DOHH2 (cell line): ENCODE measurements around the gene SMIM21.

Experiments used
- H3F3A ChIP-seq: fragments of 200-600 bp; sonication (generic), shearing (Covaris generic); 2 replicates; pipeline ENCODE4 v1.6.0; 2016; ENCODE audit warnings: antibody characterized with exemption, mild to moderate bottlenecking; ENCODE audit not compliant: control insufficient read depth, insufficient read depth
- H3K27ac ChIP-seq: fragments of 200-600 bp; sonication (generic); 2 replicates; pipeline ENCODE4 v1.5.1; 2014; ENCODE audit warnings: low read depth, mild to moderate bottlenecking, low read length, moderate library complexity
- H3K27me3 ChIP-seq: fragments of 200-600 bp; sonication (generic); 2 replicates; pipeline ENCODE4 v1.6.1; 2014; ENCODE audit warnings: mild to moderate bottlenecking, low read length, mixed read lengths; ENCODE audit not compliant: control insufficient read depth
- H3K36me3 ChIP-seq: fragments of 200-600 bp; sonication (generic); 2 replicates; pipeline ENCODE4 v1.6.1; 2014; ENCODE audit warnings: mild to moderate bottlenecking, low read length, moderate library complexity, mixed read lengths; ENCODE audit not compliant: control insufficient read depth
- H3K4me1 ChIP-seq: fragments of 200-600 bp; sonication (generic); 2 replicates; pipeline ENCODE4 v1.6.1; 2014; ENCODE audit warnings: mild to moderate bottlenecking, low read length, mixed read lengths; ENCODE audit not compliant: control insufficient read depth
- H3K4me2 ChIP-seq: fragments of 200-600 bp; sonication (generic); 2 replicates; pipeline ENCODE4 v1.6.0; 2014; ENCODE audit warnings: mild to moderate bottlenecking, low read length, moderate library complexity
- H3K4me3 ChIP-seq: fragments of 200-600 bp; sonication (generic); 2 replicates; pipeline ENCODE4 v1.5.1; 2014; ENCODE audit warnings: mild to moderate bottlenecking, low read length, mixed read lengths
- H3K79me2 ChIP-seq: fragments of 200-600 bp; sonication (generic); 2 replicates; pipeline ENCODE4 v1.6.1; 2014; ENCODE audit warnings: mild to moderate bottlenecking, low read length, mixed read lengths; ENCODE audit not compliant: control insufficient read depth
- H3K9me2 ChIP-seq: fragments of 200-600 bp; sonication (generic); replicated peaks from 2 replicates; pipeline ENCODE4 v1.6.1; 2014; ENCODE audit warnings: mild to moderate bottlenecking, low read length, mixed read lengths; ENCODE audit not compliant: control insufficient read depth
- H3K9me3 ChIP-seq: fragments of 200-600 bp; sonication (generic); 2 replicates; pipeline ENCODE4 v1.6.1; 2014; ENCODE audit warnings: antibody characterized with exemption, low read length, mixed read lengths; ENCODE audit not compliant: control insufficient read depth, insufficient read depth
- H4K20me1 ChIP-seq: fragments of 200-600 bp; sonication (generic); 2 replicates; pipeline ENCODE4 v1.6.0; 2014; ENCODE audit warnings: low read depth, mild to moderate bottlenecking, antibody characterized with exemption, low read length, moderate library complexity; ENCODE audit not compliant: control insufficient read depth, insufficient read depth
- EZH2phosphoT487 ChIP-seq: fragments of 200-600 bp; sonication (generic); IDR thresholded peaks from 2 replicates; pipeline ENCODE4 v1.6.1; 2017; ENCODE audit warnings: borderline replicate concordance, mild to moderate bottlenecking, antibody characterized with exemption, low read length, moderate library complexity, mixed read lengths
- TF ChIP-seq, protein P1 (sequence below): fragments of 200-600 bp; sonication (generic); IDR thresholded peaks from one replicate; pipeline ENCODE4 v1.5.1; 2014; ENCODE audit warnings: antibody characterized with exemption, mild to moderate bottlenecking, low read depth, low read length; ENCODE audit not compliant: poor library complexity, severe bottlenecking

Gene SMIM21

DNA sequence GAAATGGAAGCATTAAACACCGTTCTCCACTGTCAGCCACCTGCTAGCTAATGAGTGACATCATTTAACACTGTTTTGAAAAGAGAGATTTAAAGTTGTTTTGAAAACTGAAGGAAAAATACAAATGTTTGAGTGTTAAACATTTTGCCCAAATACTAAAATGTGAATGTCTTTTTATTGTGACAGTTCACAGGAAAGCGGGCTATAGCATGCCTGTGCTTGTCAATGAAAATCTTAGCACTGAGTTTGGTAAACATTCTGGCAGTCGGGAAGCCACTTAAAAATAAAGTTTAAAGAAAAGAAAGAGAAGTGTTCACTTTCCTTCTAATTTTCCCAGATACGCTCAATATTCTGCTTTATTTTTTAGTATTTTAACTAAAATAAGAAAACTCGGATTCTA is 40.3 kb upstream of the SMIM21 start:
- no peaks in the 10 kb centered on the region for H3K9me3 ChIP-seq
- H4K20me1 ChIP-seq = no peaks in the 10 kb centered on the region
- H3K4me2 ChIP-seq = no peak overlapping the region
- H3K36me3 ChIP-seq = no peaks in the 10 kb centered on the region
- H3K4me1 ChIP-seq = no peaks in the 10 kb centered on the region
- no peak overlapping the region for H3K27ac ChIP-seq
- no peaks in the 10 kb centered on the region for H3F3A ChIP-seq
- H3K9me2 ChIP-seq = no peaks in the 10 kb centered on the region
- H3K4me3 ChIP-seq = no peak overlapping the region
- TF ChIP-seq, protein P1, sequence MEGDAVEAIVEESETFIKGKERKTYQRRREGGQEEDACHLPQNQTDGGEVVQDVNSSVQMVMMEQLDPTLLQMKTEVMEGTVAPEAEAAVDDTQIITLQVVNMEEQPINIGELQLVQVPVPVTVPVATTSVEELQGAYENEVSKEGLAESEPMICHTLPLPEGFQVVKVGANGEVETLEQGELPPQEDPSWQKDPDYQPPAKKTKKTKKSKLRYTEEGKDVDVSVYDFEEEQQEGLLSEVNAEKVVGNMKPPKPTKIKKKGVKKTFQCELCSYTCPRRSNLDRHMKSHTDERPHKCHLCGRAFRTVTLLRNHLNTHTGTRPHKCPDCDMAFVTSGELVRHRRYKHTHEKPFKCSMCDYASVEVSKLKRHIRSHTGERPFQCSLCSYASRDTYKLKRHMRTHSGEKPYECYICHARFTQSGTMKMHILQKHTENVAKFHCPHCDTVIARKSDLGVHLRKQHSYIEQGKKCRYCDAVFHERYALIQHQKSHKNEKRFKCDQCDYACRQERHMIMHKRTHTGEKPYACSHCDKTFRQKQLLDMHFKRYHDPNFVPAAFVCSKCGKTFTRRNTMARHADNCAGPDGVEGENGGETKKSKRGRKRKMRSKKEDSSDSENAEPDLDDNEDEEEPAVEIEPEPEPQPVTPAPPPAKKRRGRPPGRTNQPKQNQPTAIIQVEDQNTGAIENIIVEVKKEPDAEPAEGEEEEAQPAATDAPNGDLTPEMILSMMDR = no peak
- no peak for TF ChIP-seq EZH2phosphoT487
- no peaks in the 10 kb centered on the region for H3K27me3 ChIP-seq
- H3K79me2 ChIP-seq = no peaks in the 10 kb centered on the region

DNA sequence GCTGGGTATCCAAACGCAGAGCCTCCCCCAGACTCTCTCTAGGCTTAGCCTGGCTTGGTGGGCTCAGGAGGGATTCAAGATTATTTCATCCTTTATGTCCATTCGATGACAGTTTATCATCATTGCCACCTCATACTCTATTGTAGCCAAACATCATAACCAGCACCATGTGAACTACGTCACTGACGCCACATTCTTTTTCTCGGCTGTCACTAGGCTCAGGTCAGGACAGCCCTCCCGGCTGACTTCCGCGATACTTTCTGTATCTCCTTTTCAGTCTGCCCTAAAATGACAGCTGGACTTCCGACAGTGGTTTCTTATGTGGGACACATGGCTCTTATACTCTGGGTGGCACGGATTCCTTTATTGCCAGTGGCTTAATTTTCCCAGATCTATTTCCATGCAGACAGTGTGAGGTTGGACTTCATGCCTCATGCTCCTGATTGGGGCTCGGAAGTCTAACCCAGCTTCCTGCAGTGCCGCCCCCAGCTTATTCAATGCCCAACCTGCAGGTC is 39.8 kb upstream of the SMIM21 start:
- Histone ChIP-seq H3K79me2 (no peaks in the 10 kb centered on the region), H4K20me1 (no peaks in the 10 kb centered on the region), H3K27me3 (no peaks in the 10 kb centered on the region), H3K27ac (no peak overlapping the region), H3K4me3 (no peak overlapping the region), H3K4me1 (no peaks in the 10 kb centered on the region), H3F3A (no peaks in the 10 kb centered on the region), H3K9me3 (no peaks in the 10 kb centered on the region), H3K36me3 (no peaks in the 10 kb centered on the region), H3K4me2 (no peak overlapping the region), H3K9me2 (no peaks in the 10 kb centered on the region)
- TF ChIP-seq EZH2phosphoT487 = no peak
- TF ChIP-seq, protein P1 = no peak

DNA sequence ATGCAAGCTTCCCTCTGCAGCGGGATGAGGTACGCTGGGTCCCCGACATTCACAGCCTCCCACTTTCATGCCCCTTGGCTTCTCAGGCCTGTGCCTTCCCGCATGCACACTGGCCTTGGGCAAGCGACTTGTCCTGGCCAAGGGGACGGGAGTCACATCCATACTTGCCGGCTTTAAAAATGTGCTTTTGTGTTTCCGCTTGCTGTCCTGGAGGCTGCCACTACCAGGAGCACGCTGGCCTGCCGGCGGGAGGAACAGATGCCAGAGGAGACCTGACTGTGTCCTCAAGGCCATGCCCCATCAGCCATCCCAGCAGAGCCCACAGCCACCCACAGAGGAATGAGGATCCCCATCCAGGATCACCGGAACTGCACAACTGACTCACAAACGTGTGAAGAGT is 36.9 kb upstream of the SMIM21 start:
- no peaks in the 10 kb centered on the region for H3K79me2 ChIP-seq
- no peaks in the 10 kb centered on the region for H3K9me3 ChIP-seq
- H4K20me1 ChIP-seq = no peaks in the 10 kb centered on the region
- no peak overlapping the region for H3K27ac ChIP-seq
- TF ChIP-seq, protein P1 = no peak
- no peak for TF ChIP-seq EZH2phosphoT487
- H3K4me1 ChIP-seq = no peaks in the 10 kb centered on the region
- no peaks in the 10 kb centered on the region for H3K27me3 ChIP-seq
- H3K9me2 ChIP-seq = no peaks in the 10 kb centered on the region
- no peaks in the 10 kb centered on the region for H3K36me3 ChIP-seq
- no peak overlapping the region for H3K4me2 ChIP-seq
- no peaks in the 10 kb centered on the region for H3F3A ChIP-seq
- H3K4me3 ChIP-seq = no peak overlapping the region
